22Rv1 (cell line): ENCODE data around the gene NMT1.

Experiments used
- CTCF ChIP-seq: fragments of 450-650 bp; IDR thresholded peaks from 2 replicates; pipeline ENCODE4 v1.5.1; 2017; ENCODE audit warnings: mild to moderate bottlenecking
- ZFX ChIP-seq: fragments of 450-650 bp; IDR thresholded peaks from 2 replicates; pipeline ENCODE4 v1.6.1; 2017; ENCODE audit warnings: antibody characterized with exemption, borderline replicate concordance

DNA sequence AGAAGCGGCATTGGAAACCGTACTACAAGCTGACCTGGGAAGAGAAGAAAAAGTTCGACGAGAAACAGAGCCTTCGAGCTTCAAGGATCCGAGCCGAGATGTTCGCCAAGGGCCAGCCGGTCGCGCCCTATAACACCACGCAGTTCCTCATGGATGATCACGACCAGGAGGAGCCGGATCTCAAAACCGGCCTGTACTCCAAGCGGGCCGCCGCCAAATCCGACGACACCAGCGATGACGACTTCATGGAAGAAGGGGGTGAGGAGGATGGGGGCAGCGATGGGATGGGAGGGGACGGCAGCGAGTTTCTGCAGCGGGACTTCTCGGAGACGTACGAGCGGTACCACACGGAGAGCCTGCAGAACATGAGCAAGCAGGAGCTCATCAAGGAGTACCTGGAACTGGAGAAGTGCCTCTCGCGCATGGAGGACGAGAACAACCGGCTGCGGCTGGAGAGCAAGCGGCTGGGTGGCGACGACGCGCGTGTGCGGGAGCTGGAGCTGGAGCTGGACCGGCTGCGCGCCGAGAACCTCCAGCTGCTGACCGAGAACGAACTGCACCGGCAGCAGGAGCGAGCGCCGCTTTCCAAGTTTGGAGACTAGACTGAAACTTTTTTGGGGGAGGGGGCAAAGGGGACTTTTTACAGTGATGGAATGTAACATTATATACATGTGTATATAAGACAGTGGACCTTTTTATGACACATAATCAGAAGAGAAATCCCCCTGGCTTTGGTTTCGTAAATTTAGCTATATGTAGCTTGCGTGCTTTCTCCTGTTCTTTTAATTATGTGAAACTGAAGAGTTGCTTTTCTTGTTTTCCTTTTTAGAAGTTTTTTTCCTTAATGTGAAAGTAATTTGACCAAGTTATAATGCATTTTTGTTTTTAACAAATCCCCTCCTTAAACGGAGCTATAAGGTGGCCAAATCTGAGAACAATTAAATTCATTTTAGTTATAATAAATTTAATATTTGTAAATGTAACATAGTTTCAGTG lies 88.8 kb downstream of the NMT1 start:
- TF ChIP-seq CTCF (no peak), ZFX (no peak)
